Sigmoid colon (tissue), 7 donors: Measurements from ENCODE around the gene PPOX. TPM values are rescaled to one million over a fixed set of nuclear protein-coding genes. Genes with fewer than 3 reads are reported as not detected.

Experiments
- DNase-seq: peaks from one replicate; pipeline ENCODE4 v3.0.0-alpha.2; 2019
- H3K27ac ChIP-seq, 4 donors: fragments of 200-600 bp; sonication (generic); one replicate each; pipeline ENCODE4 v1.5.1; 2016 to 2019; ENCODE audit warnings: mild to moderate bottlenecking in 1 of 4
- H3K27me3 ChIP-seq, 3 donors: fragments of 200-600 bp; sonication (generic); one replicate each; pipeline ENCODE4 v1.5.1; 2019; ENCODE audit warnings: mild to moderate bottlenecking in 1 of 3
- H3K36me3 ChIP-seq, 4 donors: fragments of 200-600 bp; sonication (generic); one replicate each; pipeline ENCODE4 v1.5.1; 2016 to 2019
- H3K4me1 ChIP-seq, 4 donors: fragments of 200-600 bp; sonication (generic); one replicate each; pipeline ENCODE4 v1.5.1; 2017 to 2019
- H3K4me3 ChIP-seq, 4 donors: fragments of 200-600 bp; sonication (generic); one replicate each; pipeline ENCODE4 v1.5.1; 2017 to 2019; ENCODE audit warnings: mild to moderate bottlenecking in 2 of 4, moderate library complexity in 1 of 4
- H3K9me3 ChIP-seq, 4 donors: fragments of 200-600 bp in 3 of 4; sonication (generic) in 3 of 4; one replicate each; pipeline versions ENCODE4 v1.5.1 to v1.6.1; 2013 to 2019
- EP300 ChIP-seq, 4 donors: sonication (generic); formaldehyde crosslinking; IDR thresholded peaks; one replicate each; pipeline ENCODE4 v1.6.1; 2017; ENCODE audit warnings: antibody characterized with exemption in 4 of 4
- POLR2A ChIP-seq, 2 donors: fragments of 450-650 bp; IDR thresholded peaks; one replicate each; pipeline ENCODE4 v1.6.1; 2016; ENCODE audit warnings: antibody characterized with exemption in 2 of 2, mild to moderate bottlenecking in 2 of 2, moderate library complexity in 2 of 2
- POLR2AphosphoS5 ChIP-seq, 4 donors: sonication (generic); formaldehyde crosslinking; IDR thresholded peaks; one replicate each; pipeline ENCODE4 v1.6.1; 2017; ENCODE audit warnings: antibody characterized with exemption in 4 of 4
- whole genome bisulfite sequencing, 2 donors: extraction: QIAGEN DNeasy Blood & Tissue Kit; methylation state at CpG; one replicate each; pipeline ENCODE4 v1.1.7; 2013; 5-methylcytosine and 5-hydroxymethylcytosine counted together
- intact Hi-C: fragments of 100-400 bp; cut with DNase I; formaldehyde crosslinking; loops from one replicate; pipeline ENCODE4 v1.15.1; 2023
- polyA plus RNA-seq, 3 donors: library from polyadenylated mRNA; stranded (reverse); fragments of 200-250 nt; gene quantifications; one replicate each; pipeline ENCODE4 v1.2.3, GENCODE V29; 2013
- total RNA-seq, 4 donors: library from RNA; depleted of rRNA; stranded (reverse); fragments of >200 nt; gene quantifications; one replicate each; pipeline ENCODE4 v1.1.0, GENCODE V29; 2016
- TF ChIP-seq, protein P1 (sequence below), 4 experiments: fragments of 450-650 bp in 3 of 4; fragments of 200-600 bp in 1 of 4; IDR thresholded peaks; one replicate each; pipeline ENCODE4 v1.5.1; 2016 to 2019; ENCODE audit warnings: antibody characterized with exemption in 4 of 4, mild to moderate bottlenecking in 3 of 4, moderate library complexity in 2 of 4
- donor health status: healthy with polysubstance abuse.
- donor health status: Bipolar disorder and iron deficiency.
- donor health status: healthy.

Gene PPOX
- total and polyA plus RNA-seq, 7 donors: 7.4 to 30.9 (median 17.7) TPM

DNA sequence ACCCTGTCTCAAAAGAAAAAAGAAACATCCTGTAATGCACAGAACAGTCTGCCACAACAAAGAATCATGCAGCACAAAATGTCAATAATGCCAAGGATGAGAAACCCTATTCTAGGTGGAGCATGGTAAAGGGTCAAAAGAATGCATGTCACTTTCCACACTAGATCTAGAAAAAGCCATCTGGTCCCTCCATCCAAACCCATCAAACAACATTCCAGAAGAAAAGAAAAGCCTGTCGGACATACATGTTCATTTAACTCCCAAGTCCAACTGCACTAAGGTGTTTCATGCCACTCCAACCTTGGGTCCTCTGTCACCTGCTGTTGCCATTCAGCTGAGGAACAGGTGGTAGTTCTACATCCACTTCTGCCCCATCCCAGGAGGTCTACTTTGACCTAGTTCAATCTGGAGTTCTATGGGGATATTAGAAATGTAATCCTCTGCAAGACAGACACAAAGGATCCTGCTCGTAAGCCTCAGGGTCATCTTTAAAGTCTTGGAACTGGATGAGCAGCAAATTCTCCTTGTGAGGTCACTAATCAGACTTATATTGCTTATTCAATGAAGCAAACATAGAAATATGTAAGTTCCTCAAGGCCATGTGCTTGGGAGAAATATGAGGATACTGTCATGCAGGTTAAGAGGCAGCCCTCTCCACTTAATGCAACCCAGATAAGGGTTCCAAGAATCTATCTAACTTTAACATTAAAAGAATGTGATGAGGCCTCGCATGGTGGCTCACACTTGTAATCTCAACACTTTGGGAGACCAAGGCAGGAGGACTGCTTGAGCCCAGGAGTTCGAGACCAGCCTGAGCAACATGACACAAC, 37.4 kb upstream of the PPOX start:
- intact Hi-C loops: no loop called here
- no peak for TF ChIP-seq POLR2A (IDR thresholded peaks at IDR 0.05)
- no peak for TF ChIP-seq EP300 (IDR thresholded peaks at IDR 0.05)
- no peak for TF ChIP-seq POLR2AphosphoS5 (IDR thresholded peaks at IDR 0.05)
- TF ChIP-seq, protein P1, sequence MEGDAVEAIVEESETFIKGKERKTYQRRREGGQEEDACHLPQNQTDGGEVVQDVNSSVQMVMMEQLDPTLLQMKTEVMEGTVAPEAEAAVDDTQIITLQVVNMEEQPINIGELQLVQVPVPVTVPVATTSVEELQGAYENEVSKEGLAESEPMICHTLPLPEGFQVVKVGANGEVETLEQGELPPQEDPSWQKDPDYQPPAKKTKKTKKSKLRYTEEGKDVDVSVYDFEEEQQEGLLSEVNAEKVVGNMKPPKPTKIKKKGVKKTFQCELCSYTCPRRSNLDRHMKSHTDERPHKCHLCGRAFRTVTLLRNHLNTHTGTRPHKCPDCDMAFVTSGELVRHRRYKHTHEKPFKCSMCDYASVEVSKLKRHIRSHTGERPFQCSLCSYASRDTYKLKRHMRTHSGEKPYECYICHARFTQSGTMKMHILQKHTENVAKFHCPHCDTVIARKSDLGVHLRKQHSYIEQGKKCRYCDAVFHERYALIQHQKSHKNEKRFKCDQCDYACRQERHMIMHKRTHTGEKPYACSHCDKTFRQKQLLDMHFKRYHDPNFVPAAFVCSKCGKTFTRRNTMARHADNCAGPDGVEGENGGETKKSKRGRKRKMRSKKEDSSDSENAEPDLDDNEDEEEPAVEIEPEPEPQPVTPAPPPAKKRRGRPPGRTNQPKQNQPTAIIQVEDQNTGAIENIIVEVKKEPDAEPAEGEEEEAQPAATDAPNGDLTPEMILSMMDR (IDR thresholded peaks at IDR 0.05): no peak
- Histone ChIP-seq H3K27ac (no peak overlapping the region), H3K4me1 (peaks cover 0 to 46% (median 41%) of the 10 kb centered on the region in 4 donors), H3K27me3 (no peaks in the 10 kb centered on the region), H3K9me3 (no peaks in the 10 kb centered on the region), H3K36me3 (peaks cover 10 to 62% (median 29%) of the 10 kb centered on the region in 4 donors), H3K4me3 (no peak overlapping the region)
- WGBS, 2 donors: 96 to 98% methylated on average over 4 of the region's 4 CpGs
- DNase-seq: no peak

DNA sequence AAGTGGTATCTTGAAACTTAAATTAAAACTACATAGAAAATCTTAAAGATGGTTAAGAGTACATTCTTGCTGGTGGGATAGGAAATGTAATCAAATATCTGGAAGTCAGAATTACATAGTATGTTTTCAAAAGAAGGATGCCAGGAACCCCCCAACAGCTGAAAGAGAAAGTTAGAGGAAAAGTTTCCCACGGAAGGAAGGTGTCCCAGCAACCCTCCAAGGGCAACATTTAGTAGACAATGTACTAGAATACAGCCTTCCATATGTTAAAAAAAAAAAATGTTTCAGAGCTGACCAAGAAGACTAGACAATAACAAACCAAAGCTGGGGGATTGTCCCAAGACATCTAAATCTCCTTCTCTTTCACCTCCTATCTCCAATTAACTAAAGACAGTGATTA, 36.0 kb upstream of the PPOX start:
- no peak overlapping the region for H3K27ac ChIP-seq

DNA sequence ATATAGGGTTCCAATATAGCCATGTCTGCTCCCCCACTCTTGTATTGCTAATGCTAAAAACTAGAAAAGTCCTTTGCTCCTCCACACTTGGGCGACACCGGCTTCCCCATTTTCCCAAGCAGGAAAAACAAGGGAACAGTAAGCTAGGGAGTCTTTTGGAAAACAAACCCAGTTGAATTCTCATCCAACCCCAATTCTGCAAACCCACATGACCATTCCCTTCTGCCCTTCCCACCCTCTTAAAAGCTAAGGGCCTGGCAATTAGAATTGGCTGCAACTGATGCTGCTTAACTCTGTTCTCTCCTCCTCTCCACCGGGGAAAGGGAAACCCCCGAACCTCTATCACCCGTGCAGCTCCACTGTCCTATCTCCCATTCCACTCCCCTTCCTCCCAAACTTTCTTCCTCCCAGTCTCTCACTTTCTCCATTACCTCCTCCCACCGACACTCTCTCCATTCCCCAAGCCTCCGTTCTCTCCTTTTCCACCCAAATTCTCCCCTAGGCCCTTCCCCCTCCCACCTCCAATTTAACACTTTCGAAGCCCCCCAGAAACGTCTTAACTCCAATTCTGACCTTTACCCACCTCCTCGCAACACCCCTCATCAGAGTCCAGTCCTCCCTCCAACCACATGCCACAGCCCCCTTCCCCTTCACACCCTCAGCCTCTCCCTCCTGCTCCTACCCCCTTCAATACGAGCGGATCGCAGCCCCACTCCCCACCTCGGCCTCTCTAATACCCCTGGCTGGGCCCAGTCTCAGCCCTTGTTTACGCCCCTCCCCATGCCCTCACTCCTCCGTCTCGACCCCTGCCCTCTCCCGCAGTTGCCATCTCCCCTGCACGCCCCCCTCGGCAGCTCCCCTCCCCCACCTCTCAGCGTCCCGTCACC, 34.5 kb upstream of the PPOX start:
- intact Hi-C loops: loop anchor here (2.0 kb wide), 2 partner anchors 13 to 27 kb away; partner anchors contain the start of genes NIT1, PFDN2 and USP21

More for the DNA sequence above, 36.0 kb upstream of the PPOX start:
- intact Hi-C loops: no loop called here
- peaks cover 0 to 55% (median 49%) of the 10 kb centered on the region in 4 donors for H3K4me1 ChIP-seq
- H3K36me3 ChIP-seq: peaks cover 10 to 50% (median 22%) of the 10 kb centered on the region in 4 donors
- no peak overlapping the region for H3K4me3 ChIP-seq
- no peak for DNase-seq
- H3K27me3 ChIP-seq: no peaks in the 10 kb centered on the region
- WGBS, 2 donors: 70 to 75% methylated on average over 1 of the region's 1 CpG
- TF ChIP-seq POLR2A (IDR thresholded peaks at IDR 0.05) (no peak), EP300 (IDR thresholded peaks at IDR 0.05) (no peak), POLR2AphosphoS5 (IDR thresholded peaks at IDR 0.05) (no peak)
- TF ChIP-seq, protein P1 (IDR thresholded peaks at IDR 0.05): no peak
- no peaks in the 10 kb centered on the region for H3K9me3 ChIP-seq

DNA sequence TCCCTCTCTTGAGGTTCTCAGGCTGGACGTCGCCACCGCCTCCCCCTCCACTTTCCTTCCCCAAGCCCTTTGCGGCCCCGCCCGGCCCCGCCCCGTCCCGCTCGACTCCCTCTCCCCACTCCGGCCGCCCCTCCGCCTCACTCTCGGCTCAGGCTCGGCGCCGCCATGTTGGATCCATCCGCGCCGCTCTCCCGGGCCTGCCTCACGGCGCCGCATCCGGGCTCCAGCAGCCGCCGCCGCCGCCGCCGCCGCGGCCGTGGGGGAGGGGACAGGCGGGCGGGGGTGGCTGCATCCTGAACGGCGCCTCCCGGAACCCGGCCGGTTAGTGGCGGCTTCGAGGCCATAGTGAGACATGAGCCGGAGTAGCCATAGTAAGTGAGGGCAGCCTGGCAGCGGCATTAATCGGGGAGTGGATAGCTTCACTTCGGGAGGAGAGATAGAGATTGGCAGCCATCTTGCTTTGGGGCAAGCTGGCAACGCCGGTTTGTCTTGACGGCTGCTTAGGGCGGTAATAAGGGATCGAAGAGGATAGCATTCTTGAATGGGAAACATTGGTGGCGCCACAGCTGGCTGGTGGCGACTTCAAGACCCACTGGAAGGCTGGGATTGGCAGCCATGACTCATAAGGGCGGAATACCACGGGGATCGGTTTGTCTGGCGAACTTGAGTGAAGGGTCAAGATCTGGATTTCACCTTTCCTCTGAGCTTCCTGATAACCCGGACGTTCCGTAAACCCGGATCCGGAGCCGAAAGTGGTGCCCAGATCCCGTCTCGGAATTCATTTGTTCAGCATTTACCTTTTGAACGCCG, 33.6 kb upstream of the PPOX start, which contains the start of gene DEDD:
Gene DEDD, minus strand, starts transcription at position 258 of the 810 bp plus-strand sequence. CDS start 8,205 bp downstream, outside the sequence.
- no peaks in the 10 kb centered on the region for H3K27me3 ChIP-seq
- no peaks in the 10 kb centered on the region for H3K9me3 ChIP-seq
- peak within 1 kb of the TSS; percentile 69 to 83 (median 76) for H3K4me3 ChIP-seq
- WGBS, 2 donors: 1% methylated on average over 68 of the region's 68 CpGs
- peaks cover 9 to 26% (median 13%) of the 10 kb centered on the region in 4 donors for H3K36me3 ChIP-seq
- peak within 1 kb of the TSS; percentile 90 to 97 (median 92) for H3K27ac ChIP-seq
- intact Hi-C loops: loop anchor here (2.0 kb wide), 2 partner anchors 14 to 26 kb away; partner anchors contain the start of genes NIT1, PFDN2 and USP21
- DNase-seq: peak; percentile 98
- peak in 1 of 4 donors; percentile 56 for TF ChIP-seq EP300 (IDR thresholded peaks at IDR 0.05)
- TF ChIP-seq POLR2A (IDR thresholded peaks at IDR 0.05): no peak
- TF ChIP-seq, protein P1 (IDR thresholded peaks at IDR 0.05): no peak
- TF ChIP-seq POLR2AphosphoS5 (IDR thresholded peaks at IDR 0.05): peak; percentile 7 to 54 (median 44)
- H3K4me1 ChIP-seq: peaks cover 0 to 52% (median 41%) of the 10 kb centered on the region in 4 donors

More for the DNA sequence above, 34.5 kb upstream of the PPOX start:
- H3K36me3 ChIP-seq: peaks cover 10 to 35% (median 20%) of the 10 kb centered on the region in 4 donors
- TF ChIP-seq POLR2AphosphoS5 (IDR thresholded peaks at IDR 0.05) (peak in 2 of 4 donors; percentile 8 to 33), POLR2A (IDR thresholded peaks at IDR 0.05) (no peak)
- no peak for DNase-seq
- H3K27ac ChIP-seq: peak overlapping the region; percentile 90 to 97 (median 92)
- H3K4me1 ChIP-seq: peaks cover 0 to 55% (median 48%) of the 10 kb centered on the region in 4 donors
- peak overlapping the region; percentile 69 to 83 (median 76) for H3K4me3 ChIP-seq
- 7% methylated on average over 22 of the region's 22 CpGs for WGBS, 2 donors
- no peaks in the 10 kb centered on the region for H3K9me3 ChIP-seq
- H3K27me3 ChIP-seq: no peaks in the 10 kb centered on the region
